ENCODE measurements around the gene KRT1.

DNA sequence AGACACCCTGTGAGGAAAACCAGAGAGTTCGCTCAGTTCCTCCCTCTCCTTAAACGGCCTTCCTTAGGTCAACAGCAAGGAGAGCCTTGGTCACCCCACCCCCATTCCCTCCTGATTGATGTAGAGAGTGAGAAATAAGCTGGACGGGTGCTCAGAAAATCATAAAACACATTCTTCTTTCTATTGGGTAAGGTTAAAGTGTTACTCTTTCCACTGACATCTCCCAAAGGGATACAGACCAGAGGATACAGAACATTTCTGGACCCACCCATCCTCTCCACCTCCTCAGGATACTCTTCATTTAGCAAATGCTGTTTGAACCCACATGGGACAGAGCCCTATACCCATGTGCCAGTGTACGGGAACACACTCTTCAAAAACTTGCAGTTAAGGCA is 34.7 kb upstream of the KRT1 start:
- no peak for TF ChIP-seq CTCF (IDR thresholded peaks at IDR 0.05)
- TF ChIP-seq ZFX (IDR thresholded peaks at IDR 0.05; ENCODE audit: borderline replicate concordance), result no peak
